HG02970 (cell line): Measurements from ENCODE around the gene GRHPR.

ENCODE experiments used
- ATAC-seq: cut with Tn5 transposase; IDR thresholded peaks from one replicate; pipeline ENCODE4 v1.9.1; 2021; ENCODE audit warnings: mild to moderate bottlenecking, moderate library complexity, moderate number of reproducible peaks; ENCODE audit not compliant: unreplicated experiment, low FRiP score

The GRHPR gene

GRCh38 chr9:37422289-37423104 is at the start of gene GRHPR:
GRHPR (plus strand) TSS chr9:37422696; CDS start chr9:37422751, 55 bp downstream.
- peak; percentile 86 for ATAC-seq

GRCh38 chr9:37372839-37373238 is 49.7 kb upstream of the GRHPR start:
- ATAC-seq: no peak

DNA sequence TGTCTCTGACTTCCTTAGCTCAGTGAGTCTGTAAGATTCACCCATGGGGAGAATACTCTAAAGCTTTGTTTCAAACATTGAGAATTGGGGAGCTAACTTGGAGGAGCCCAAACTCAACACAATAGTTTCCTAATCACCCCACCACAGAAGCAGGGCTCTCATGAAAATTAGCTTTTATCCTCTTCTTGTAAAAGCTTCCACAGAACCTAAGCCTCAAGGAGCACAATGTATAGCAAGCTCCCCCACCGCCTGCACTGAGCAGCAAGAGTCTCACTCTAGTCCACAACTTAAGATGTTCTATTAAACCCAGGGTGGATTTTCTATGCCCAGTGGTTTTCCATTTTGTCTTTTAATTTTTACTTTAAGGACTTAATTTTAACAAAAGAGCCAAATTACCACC is 48.9 kb upstream of the GRHPR start:
- no peak for ATAC-seq

- no peak for ATAC-seq
Measured at GRCh38 chr9:37374892-37375291, 47.6 kb upstream of the GRHPR start.

GRCh38 chr9:37377688-37378612 is 44.5 kb upstream of the GRHPR start:
- ATAC-seq: no peak

DNA sequence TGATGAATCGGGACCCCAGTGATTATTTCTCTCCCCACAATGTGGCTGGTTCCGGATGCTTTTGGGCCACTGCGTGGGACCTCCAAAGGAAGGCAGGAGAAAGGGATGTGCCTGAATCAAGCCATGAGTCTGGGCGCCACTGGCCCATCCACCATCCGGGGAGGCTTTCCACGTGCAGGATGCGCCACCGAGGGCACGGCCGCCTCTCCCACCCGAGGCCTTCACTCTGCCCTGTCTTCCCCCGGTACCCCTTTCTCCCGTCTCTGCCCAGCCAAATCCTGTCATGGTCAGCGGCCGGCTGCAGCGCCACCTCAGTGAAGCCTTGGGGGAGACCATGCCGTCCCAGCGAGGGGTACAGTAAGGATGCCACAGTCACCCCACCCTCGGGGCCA is 43.9 kb upstream of the GRHPR start:
- no peak for ATAC-seq

- ATAC-seq: no peak
Measured at GRCh38 chr9:37379835-37380234, 42.7 kb upstream of the GRHPR start.

DNA sequence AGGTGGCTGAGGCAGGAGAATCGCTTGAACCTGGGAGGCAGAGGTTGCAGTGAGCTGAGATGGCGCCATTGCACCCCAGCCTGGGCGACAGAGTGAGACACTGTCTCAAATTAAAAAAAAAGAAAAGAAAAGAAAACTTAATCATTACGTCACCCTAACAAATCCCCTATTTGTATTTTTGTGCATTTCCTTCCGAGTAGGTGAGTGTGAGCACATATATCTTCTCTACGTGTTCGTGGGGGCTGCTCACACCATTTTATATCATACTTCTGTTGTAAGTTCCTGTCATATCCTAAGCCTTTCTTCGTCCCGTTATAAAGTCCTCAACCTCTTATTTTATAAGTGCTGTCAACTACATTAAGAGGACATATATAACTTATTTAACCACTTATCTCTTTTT is 41.9 kb upstream of the GRHPR start:
- ATAC-seq: no peak

DNA sequence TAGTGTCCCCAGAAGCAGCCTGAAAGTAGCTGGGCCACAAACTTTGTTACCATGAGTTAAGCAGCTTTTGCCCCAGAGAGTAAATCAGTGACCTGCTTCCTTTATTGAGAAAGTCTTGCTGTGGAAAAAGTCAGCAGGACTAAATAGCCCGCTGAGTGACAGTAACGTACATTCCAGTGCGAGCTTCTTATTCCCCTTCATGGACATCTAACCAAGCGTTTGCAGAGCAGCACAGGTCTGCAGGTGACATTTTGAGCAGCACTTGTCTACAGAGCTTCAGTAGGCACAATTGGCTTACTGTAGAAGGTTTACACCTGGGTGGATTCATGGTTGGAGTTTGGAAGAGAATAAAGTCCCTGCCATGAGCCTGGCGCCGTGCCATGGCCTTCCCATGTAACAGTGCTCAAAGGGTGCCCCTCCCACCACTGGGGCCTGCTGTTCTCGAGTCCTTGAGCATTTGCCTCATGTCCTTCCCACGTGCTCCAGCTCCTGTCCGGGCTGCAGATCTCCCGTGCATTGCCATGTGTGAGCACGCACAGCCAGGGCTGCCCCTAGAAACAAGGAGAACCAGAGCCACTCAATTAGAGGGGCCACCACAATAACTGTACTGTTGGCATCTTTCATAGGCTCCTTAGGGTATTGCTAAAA is 41.3 kb upstream of the GRHPR start:
- ATAC-seq: no peak

DNA sequence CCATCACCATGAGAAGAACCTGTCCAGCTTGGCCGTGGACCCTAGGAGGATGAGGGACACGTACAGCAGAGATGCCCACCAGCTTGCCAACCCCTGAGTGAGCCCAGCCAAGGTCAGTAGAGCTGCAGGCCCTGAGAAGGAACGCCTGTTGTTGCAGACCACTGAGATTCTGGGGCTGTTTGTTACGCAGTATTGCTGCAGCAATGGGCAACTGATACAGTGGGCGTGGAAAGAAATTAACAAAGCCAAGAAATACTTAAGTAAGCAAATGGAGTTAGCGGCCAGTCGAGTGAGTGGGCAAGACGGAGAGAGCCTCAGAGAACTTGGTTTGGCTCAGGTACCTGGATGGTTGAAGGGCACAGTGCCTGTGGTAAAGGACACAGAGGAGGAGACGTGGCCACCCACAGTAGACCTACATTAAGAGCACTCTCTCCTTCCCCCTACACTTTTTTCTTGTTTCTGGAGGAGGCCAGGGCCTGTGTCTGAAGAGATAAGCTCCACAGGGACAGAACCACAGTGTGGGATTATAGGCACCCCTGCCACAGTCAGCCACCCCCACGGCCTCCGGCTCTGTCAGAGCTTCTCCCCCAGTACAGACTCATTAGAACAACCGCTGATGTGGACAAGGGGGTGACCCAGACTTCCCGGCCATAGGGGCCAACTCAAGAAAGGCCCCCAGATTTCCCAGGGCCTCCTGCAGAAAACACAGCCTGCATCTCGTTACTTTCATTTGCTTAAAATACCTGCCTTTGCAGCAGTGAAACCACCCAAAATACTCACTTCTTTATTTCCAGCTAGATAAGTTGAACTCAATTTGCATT is 40.1 kb upstream of the GRHPR start:
- no peak for ATAC-seq

DNA sequence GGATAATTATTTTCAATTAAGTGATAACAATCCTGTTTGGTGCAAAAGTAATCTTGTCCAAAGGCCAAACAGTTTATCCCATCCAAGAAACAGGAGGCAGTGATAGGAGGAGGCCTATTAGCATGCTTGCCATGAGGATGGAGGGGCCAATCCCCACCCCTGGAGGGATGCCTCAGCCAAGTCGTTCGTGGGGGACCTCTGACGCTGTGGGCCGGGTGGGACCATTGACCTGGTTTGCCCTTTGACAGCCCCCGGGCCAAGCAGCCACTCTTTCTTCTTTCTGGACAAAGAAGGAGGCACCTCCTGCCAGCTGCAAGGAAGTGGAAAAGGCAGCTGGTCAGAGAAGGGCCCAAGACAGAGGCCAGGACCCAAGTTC is 39.5 kb upstream of the GRHPR start:
- no peak for ATAC-seq

GRCh38 chr9:37383393-37383792 is 39.1 kb upstream of the GRHPR start:
- no peak for ATAC-seq

- no peak for ATAC-seq
Measured at GRCh38 chr9:37383876-37384746, 38.4 kb upstream of the GRHPR start.

DNA sequence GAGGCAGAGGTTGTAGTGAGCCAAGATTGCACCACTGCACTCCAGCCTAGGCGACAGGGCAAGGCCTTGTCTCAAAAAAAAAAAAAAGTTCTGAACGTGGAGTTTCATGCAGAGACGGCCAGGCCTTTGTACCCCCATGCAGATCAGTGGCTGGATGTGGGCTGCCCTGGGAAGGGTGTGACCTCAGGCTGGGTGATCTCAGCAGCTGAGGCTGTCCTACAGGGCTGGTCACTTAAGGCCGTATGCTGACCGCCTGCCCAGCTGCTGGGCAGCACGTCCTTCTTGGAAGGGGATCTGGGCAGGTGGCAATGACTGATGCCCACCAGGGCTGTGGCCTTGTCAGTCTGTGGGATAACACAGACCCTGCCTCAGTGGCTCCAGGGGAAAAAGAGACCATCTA is 37.2 kb upstream of the GRHPR start:
- no peak for ATAC-seq

GRCh38 chr9:37386988-37387387 is 35.5 kb upstream of the GRHPR start:
- ATAC-seq: no peak

DNA sequence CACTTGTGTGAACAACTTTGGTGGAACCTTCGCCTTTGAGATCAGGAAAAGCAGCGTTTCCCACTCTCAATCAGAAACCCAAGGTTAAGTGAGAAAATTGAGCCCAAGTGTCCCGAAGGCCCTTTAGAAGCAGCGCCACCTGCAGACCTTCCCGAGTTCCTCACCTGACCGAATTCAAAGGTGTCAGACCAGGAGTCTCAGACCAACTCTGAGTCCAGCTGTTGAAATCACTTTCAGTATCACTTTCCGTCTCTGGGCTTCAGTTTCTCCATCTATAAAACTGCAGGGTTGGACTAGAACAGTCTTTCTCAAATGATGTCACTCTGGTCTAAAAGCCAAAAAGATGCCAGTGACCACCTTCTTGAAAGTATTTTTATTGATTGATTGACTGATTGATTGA is 31.7 kb upstream of the GRHPR start:
- peak; percentile 84 for ATAC-seq

DNA sequence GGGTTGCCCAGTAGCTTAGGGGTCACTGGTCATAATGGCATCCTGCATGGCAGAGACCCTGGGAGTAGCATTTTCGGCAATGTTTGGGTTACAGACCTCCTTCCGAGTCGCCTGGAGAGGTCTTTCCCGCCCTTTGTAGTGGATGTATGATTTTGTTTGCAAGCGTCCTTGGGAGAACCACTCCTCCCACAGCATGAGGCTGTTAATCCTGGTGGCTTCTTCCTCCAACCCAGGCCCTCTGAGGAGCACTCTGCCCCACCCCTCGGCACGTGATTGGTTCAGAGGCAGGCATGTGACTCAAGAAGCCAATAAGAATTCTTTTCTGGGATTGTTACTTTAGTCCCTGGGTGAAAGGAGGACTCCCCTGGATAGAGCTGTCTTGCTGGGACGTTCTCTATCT is 30.2 kb upstream of the GRHPR start:
- ATAC-seq: no peak

DNA sequence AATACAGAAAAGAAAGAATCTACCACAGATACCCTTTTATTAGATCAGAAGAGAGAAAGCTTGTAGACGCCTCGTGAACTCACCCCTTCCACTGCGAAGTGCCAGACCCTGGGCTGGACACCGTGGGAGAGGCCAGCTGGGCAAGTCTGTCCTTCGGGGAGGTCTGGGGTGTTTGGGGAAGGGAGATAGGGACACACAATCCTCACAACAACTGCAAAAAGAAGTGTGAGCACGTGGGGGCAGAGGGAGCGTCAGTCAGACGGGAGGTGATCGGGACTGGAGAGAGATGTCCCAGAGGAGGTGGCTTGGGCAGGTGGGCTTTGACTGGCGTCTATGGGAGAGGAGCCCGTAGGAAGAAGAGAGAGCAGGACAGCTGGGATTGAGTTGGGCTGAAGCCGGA is 27.3 kb upstream of the GRHPR start:
- ATAC-seq: no peak

GRCh38 chr9:37395663-37396062 is 26.8 kb upstream of the GRHPR start:
- no peak for ATAC-seq
